Prostate gland (tissue), 2 donors: ENCODE results near the gene STK25. TPM values are rescaled to one million over a fixed set of nuclear protein-coding genes. Genes with fewer than 3 reads are reported as not detected.
A peak's percentile ranks its signal among the peaks of the same experiment; 100 is the strongest.

Experiments used
- DNase-seq: peaks from one replicate; pipeline ENCODE4 v3.0.0-alpha.2; 2019; ENCODE audit warnings: low spot score
- H3K27ac ChIP-seq, 2 donors: fragments of 200-600 bp; sonication (generic); 2 replicates each; pipeline ENCODE4 v1.5.1; 2017 to 2019
- H3K27me3 ChIP-seq: fragments of 200-600 bp; sonication (generic); replicated peaks from 2 replicates; pipeline ENCODE4 v1.5.1; 2019; ENCODE audit not compliant: insufficient read depth
- H3K36me3 ChIP-seq, 2 donors: fragments of 200-600 bp; sonication (generic); 1 replicate in 1 of 2; 2 replicates in 1 of 2; pipeline versions ENCODE4 v1.5.1 to v1.8.1; 2017 to 2019
- H3K4me1 ChIP-seq: fragments of 200-600 bp; sonication (generic); replicated peaks from 2 replicates; pipeline ENCODE4 v1.5.1; 2019
- H3K4me3 ChIP-seq, 2 donors: fragments of 200-600 bp; sonication (generic); 2 replicates each; pipeline ENCODE4 v1.5.1; 2017 to 2019
- H3K9me3 ChIP-seq: fragments of 200-600 bp; sonication (generic); 2 replicates; pipeline ENCODE4 v1.5.1; 2017
- CTCF ChIP-seq, 4 experiments: fragments of 200-600 bp in 2 of 4; fragments of 450-650 bp in 2 of 4; sonication (generic) in 2 of 4; IDR thresholded peaks; 1 replicate in 3 of 4; 2 replicates in 1 of 4; pipeline ENCODE4 v1.5.1; 2016 to 2019; ENCODE audit warnings: antibody characterized with exemption in 4 of 4, mild to moderate bottlenecking in 2 of 4, moderate library complexity in 2 of 4
- POLR2A ChIP-seq: fragments of 450-650 bp; IDR thresholded peaks from one replicate; pipeline ENCODE4 v1.6.1; 2016; ENCODE audit warnings: antibody characterized with exemption, mild to moderate bottlenecking
- POLR2AphosphoS5 ChIP-seq: sonication (generic); formaldehyde crosslinking; IDR thresholded peaks from one replicate; pipeline ENCODE4 v1.6.1; 2017; ENCODE audit warnings: antibody characterized with exemption
- WGBS: methylation state at CpG from one replicate; pipeline ENCODE4 v1.1.5; 2018; 5-methylcytosine and 5-hydroxymethylcytosine counted together
- intact Hi-C: fragments of 100-400 bp; cut with DNase I; formaldehyde crosslinking; loops from one replicate; pipeline ENCODE4 v1.14.2; 2022
- total RNA-seq, 2 donors: library from RNA; depleted of rRNA; stranded (reverse); fragments of >200 nt; gene quantifications; one replicate each; pipeline ENCODE4 v1.1.0, GENCODE V29; 2016

Gene STK25
- total RNA-seq, result 100 to 1,000 TPM; 169 to 235 TPM

DNA sequence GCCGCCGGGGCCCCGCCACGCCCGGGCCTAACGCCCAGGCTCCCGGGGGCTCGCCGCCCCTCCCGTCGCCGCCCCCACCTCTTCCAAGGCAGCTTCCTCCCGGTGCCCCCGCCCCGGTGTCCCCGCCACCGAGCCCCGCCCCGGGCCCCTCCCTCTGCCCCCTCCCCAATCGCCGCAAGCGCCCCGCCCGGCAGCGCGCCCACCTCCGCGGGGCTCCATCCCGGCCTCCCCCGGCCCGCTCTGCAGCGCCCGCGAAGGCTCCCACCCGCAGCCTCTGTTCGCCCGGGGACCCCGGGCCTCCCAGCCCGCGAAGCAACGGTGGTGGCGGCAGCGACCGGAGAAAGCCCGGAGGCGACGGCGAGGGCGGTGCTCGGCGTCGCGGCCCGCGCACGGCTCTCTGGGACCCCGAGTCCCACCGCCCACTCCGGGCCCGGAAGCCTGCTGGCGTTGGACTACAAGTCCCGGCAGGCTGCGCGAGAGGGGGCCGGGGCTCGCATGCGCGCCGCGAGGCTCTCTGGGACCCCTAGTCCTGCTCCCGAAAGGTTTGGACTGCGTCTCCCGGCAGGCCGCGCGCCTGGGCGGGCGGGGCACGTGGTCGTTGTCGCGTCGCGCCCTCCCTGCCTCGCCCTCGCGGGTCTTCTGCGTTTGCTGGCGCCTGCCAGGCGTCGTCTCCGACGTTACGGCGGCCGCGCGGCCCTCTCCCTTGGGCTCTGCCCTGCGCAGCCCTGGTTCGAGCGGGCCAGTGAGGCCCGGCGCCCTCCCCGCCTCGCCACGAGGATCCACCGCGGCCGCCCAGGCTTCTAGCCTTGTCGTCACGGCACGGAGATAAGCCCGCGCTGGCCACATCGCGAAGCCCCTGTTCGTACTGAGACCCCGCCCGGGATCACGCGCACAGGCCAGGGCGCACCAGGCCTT is at the start of gene STK25:
Gene STK25 (minus strand): TSS at position 345 of the 915 bp plus-strand sequence. CDS start 549 bp downstream, outside the sequence.
- H3K9me3 ChIP-seq, result no peaks in the 10 kb centered on the region
- peak within 1 kb of the TSS; percentile 96 for H3K4me3 ChIP-seq
- peaks cover 4% of the 10 kb centered on the region for H3K4me1 ChIP-seq
- no peaks in the 10 kb centered on the region for H3K27me3 ChIP-seq
- H3K27ac ChIP-seq, result peak within 1 kb of the TSS; percentile 85 to 91
- DNase-seq, result peak; percentile 97
- intact Hi-C loops, result loop anchor here (5.0 to 10.0 kb wide), 2 partner anchors 154 to 191 kb away; partner anchors contain the start of genes FARP2, HDLBP and SEPTIN2
- 2% methylated on average over 39 of the region's 122 CpGs for whole genome bisulfite sequencing
- TF ChIP-seq POLR2A (peak; percentile 78), CTCF (IDR thresholded peaks at IDR 0.05) (peak in 2 of 4 experiments; percentile 3 to 7), POLR2AphosphoS5 (peak; percentile 94)
- H3K36me3 ChIP-seq, result no peaks in the 10 kb centered on the region

DNA sequence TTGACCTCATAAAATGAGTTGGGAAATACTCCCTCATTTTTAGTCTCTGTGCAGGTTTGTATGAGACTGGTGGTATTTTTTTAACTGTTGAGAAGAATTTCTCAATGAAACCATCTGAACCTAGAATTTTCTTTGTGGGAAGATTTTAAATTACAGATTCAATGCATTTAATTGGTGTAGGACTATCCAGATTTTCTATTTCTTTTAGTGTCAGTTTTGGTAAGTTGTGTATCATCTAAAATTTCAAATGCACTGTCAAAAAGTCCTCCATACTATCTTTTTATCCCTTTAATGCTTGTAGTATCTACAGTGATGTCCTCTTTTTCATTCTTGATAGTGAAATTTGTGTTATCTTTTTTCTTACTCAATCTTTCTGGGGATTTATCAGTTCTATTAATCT is 48.4 kb upstream of the STK25 start:
- H3K4me1 ChIP-seq, result peaks cover 17% of the 10 kb centered on the region
- H3K4me3 ChIP-seq, result no peak overlapping the region
- no peak overlapping the region for H3K27ac ChIP-seq
- DNase-seq, result no peak
- intact Hi-C loops, result no loop called here
- no peaks in the 10 kb centered on the region for H3K9me3 ChIP-seq
- H3K36me3 ChIP-seq, result no peaks in the 10 kb centered on the region
- no peaks in the 10 kb centered on the region for H3K27me3 ChIP-seq
- TF ChIP-seq POLR2A, result no peak
- no peak for TF ChIP-seq POLR2AphosphoS5
- no peak for TF ChIP-seq CTCF (IDR thresholded peaks at IDR 0.05)

GRCh38 chr2:241555711-241556110 is 47.3 kb upstream of the STK25 start:
- TF ChIP-seq CTCF (IDR thresholded peaks at IDR 0.05), result no peak
- no peak for TF ChIP-seq POLR2AphosphoS5
- no peak for TF ChIP-seq POLR2A
- no peak for DNase-seq
- intact Hi-C loops, result no loop called here
- 48% methylated on average over 3 of the region's 3 CpGs for WGBS
- H3K9me3 ChIP-seq, result no peaks in the 10 kb centered on the region
- H3K4me3 ChIP-seq, result no peak overlapping the region
- H3K4me1 ChIP-seq, result peaks cover 14% of the 10 kb centered on the region
- no peaks in the 10 kb centered on the region for H3K27me3 ChIP-seq
- H3K36me3 ChIP-seq, result no peaks in the 10 kb centered on the region
- H3K27ac ChIP-seq, result no peak overlapping the region

- no peak for DNase-seq
- H3K4me1 ChIP-seq, result peaks cover 5% of the 10 kb centered on the region
- no peak overlapping the region for H3K27ac ChIP-seq
- intact Hi-C loops, result no loop called here
- no peak overlapping the region for H3K4me3 ChIP-seq
- no peaks in the 10 kb centered on the region for H3K27me3 ChIP-seq
- WGBS, result 91% methylated on average over 7 of the region's 7 CpGs
- no peak for TF ChIP-seq CTCF (IDR thresholded peaks at IDR 0.05)
- no peak for TF ChIP-seq POLR2A
- TF ChIP-seq POLR2AphosphoS5, result no peak
- H3K9me3 ChIP-seq, result no peaks in the 10 kb centered on the region
- no peaks in the 10 kb centered on the region for H3K36me3 ChIP-seq
These were observed 46.4 kb upstream of the STK25 start for GRCh38 chr2:241554610-241555322.
